GM23338 (cell line): ENCODE results near the gene IL22. TPM values are rescaled to one million over a fixed set of nuclear protein-coding genes. Genes with fewer than 3 reads are reported as not detected.

Experiments used
- ATAC-seq: fragments of 200-7000 bp; cut with Tn5 transposase; 3 replicates; pipeline ENCODE4 v1.9.1; 2020
- DNase-seq: peaks from one replicate; pipeline ENCODE4 v3.0.0-alpha.2; 2015; ENCODE audit warnings: low spot score
- H2AFZ ChIP-seq: fragments of 200-600 bp; sonication (generic); 2 replicates; pipeline ENCODE4 v1.8.0; 2016; ENCODE audit warnings: antibody characterized with exemption, mild to moderate bottlenecking, moderate library complexity
- H3F3A ChIP-seq: fragments of 200-600 bp; sonication (generic); replicated peaks from 2 replicates; pipeline ENCODE4 v1.8.0; 2017; ENCODE audit warnings: antibody characterized with exemption, mixed run types, low read depth
- H3K27ac ChIP-seq: fragments of 200-600 bp; sonication (generic); 2 replicates; pipeline ENCODE4 v1.6.1; 2016; ENCODE audit warnings: low read depth
- H3K27me3 ChIP-seq: fragments of 200-600 bp; sonication (generic); 2 replicates; pipeline ENCODE4 v1.8.0; 2016; ENCODE audit warnings: mild to moderate bottlenecking, mixed run types, moderate library complexity; ENCODE audit not compliant: insufficient read depth
- H3K36me3 ChIP-seq: fragments of 200-600 bp; sonication (generic); 2 replicates; pipeline ENCODE4 v1.8.0; 2016; ENCODE audit warnings: mild to moderate bottlenecking; ENCODE audit not compliant: insufficient read depth
- H3K4me1 ChIP-seq: fragments of 200-600 bp; sonication (generic); 2 replicates; pipeline ENCODE4 v1.8.0; 2016; ENCODE audit warnings: mild to moderate bottlenecking, moderate library complexity; ENCODE audit not compliant: insufficient read depth
- H3K4me2 ChIP-seq: fragments of 200-600 bp; sonication (generic); 2 replicates; pipeline ENCODE4 v1.7.1; 2017; ENCODE audit warnings: mixed run types
- H3K4me3 ChIP-seq: fragments of 200-600 bp; sonication (generic); 2 replicates; pipeline ENCODE4 v1.6.1; 2016; ENCODE audit warnings: mixed run types
- H3K79me2 ChIP-seq: fragments of 200-600 bp; sonication (generic); replicated peaks from 2 replicates; pipeline ENCODE4 v1.8.0; 2017; ENCODE audit warnings: mild to moderate bottlenecking; ENCODE audit not compliant: insufficient read depth
- H3K9me2 ChIP-seq: fragments of 200-600 bp; sonication (generic); 2 replicates; pipeline ENCODE4 v1.8.0; 2017; ENCODE audit not compliant: insufficient read depth
- H4K20me1 ChIP-seq: fragments of 200-600 bp; sonication (generic); replicated peaks from 2 replicates; pipeline ENCODE4 v1.8.0; 2017; ENCODE audit warnings: mild to moderate bottlenecking; ENCODE audit not compliant: insufficient read depth
- H3K27ac Mint-ChIP-seq: 2 replicates; pipeline ENCODE4 v1.8.0; 2020; ENCODE audit warnings: inconsistent platforms, mild to moderate bottlenecking, moderate library complexity, mixed read lengths
- H3K27me3 Mint-ChIP-seq: 3 replicates; pipeline ENCODE4 v1.8.0; 2022; ENCODE audit warnings: low read depth, mild to moderate bottlenecking, moderate library complexity, mixed read lengths, inconsistent platforms; ENCODE audit not compliant: insufficient read depth, poor library complexity
- H3K36me3 Mint-ChIP-seq: 3 replicates; pipeline ENCODE4 v1.8.0; 2021; ENCODE audit warnings: low read depth, mild to moderate bottlenecking, inconsistent platforms, moderate library complexity, mixed read lengths
- H3K4me1 Mint-ChIP-seq: 3 replicates; pipeline ENCODE4 v1.8.0; 2020; ENCODE audit warnings: mild to moderate bottlenecking, inconsistent platforms, mixed read lengths
- H3K4me3 Mint-ChIP-seq: 3 replicates; pipeline ENCODE4 v1.8.0; 2021; ENCODE audit warnings: moderate library complexity, mild to moderate bottlenecking, inconsistent platforms, mixed read lengths
- H3K9me3 Mint-ChIP-seq: 3 replicates; pipeline ENCODE4 v1.8.0; 2020; ENCODE audit warnings: moderate library complexity, mild to moderate bottlenecking, inconsistent platforms, mixed read lengths
- CREB1 ChIP-seq: fragments of 250-450 bp; sonication (Bioruptor Pico); IDR thresholded peaks from 2 replicates; pipeline ENCODE4 v1.5.0; 2020; ENCODE audit warnings: low read depth, mild to moderate bottlenecking, moderate library complexity
- CTCF ChIP-seq, 2 experiments: fragments of 200-600 bp in 1 of 2; sonication (generic) in 1 of 2; conservative IDR thresholded peaks; 2 replicates each; pipeline versions ENCODE4 v1.5.1 to v1.6.1; 2016 to 2017; ENCODE audit warnings: antibody characterized with exemption in 2 of 2, low read depth in 2 of 2, mild to moderate bottlenecking in 2 of 2, moderate library complexity in 1 of 2
- EZH2 ChIP-seq: fragments of 200-600 bp; sonication (generic); IDR thresholded peaks from one replicate; pipeline ENCODE4 v1.8.0; 2017; ENCODE audit warnings: antibody characterized with exemption, mild to moderate bottlenecking, low read depth; ENCODE audit not compliant: unreplicated experiment
- EZH2phosphoT487 ChIP-seq: fragments of 200-600 bp; sonication (generic); IDR thresholded peaks from one replicate; pipeline ENCODE4 v1.8.1; 2018; ENCODE audit warnings: antibody characterized with exemption; ENCODE audit not compliant: unreplicated experiment
- JUNB ChIP-seq: IDR thresholded peaks from one replicate; pipeline ENCODE4 v1.6.1; 2016; ENCODE audit warnings: antibody characterized with exemption; ENCODE audit not compliant: unreplicated experiment
- NANOG ChIP-seq: IDR thresholded peaks from 2 replicates; pipeline ENCODE4 v1.6.1; 2016; ENCODE audit warnings: antibody characterized with exemption, borderline replicate concordance
- POLR2AphosphoS5 ChIP-seq: IDR thresholded peaks from 2 replicates; pipeline ENCODE4 v1.6.1; 2016; ENCODE audit warnings: antibody characterized with exemption, low read depth
- STAT1 ChIP-seq: IDR thresholded peaks from one replicate; pipeline ENCODE4 v1.6.1; 2016; ENCODE audit warnings: antibody characterized with exemption; ENCODE audit not compliant: unreplicated experiment
- ZNF114 ChIP-seq: fragments of 250-450 bp; sonication (Bioruptor Pico); IDR thresholded peaks from 2 replicates; pipeline ENCODE4 v1.5.0; 2020; ENCODE audit warnings: mild to moderate bottlenecking, moderate library complexity
- ZNF331 ChIP-seq: fragments of 250-450 bp; sonication (Bioruptor Pico); IDR thresholded peaks from 2 replicates; pipeline ENCODE4 v1.5.0; 2020; ENCODE audit warnings: low read depth, mild to moderate bottlenecking, moderate library complexity
- polyA plus RNA-seq: library from polyadenylated mRNA; unstranded; fragments of >200 nt; fragmentation: Nextera tagmentation; extraction: Ambion mirVana; gene quantifications from 2 replicates; pipeline ENCODE4 v1.2.1, GENCODE V29; 2016
- total RNA-seq: library from RNA; depleted of rRNA; stranded (reverse); fragments of >200 nt; shearing (Covaris generic); gene quantifications from 2 replicates; pipeline ENCODE4 v1.2.3, GENCODE V29; 2014
- TF ChIP-seq, protein P1 (sequence below): IDR thresholded peaks from 2 replicates; pipeline ENCODE4 v1.6.1; 2016; ENCODE audit warnings: antibody characterized with exemption
- TF ChIP-seq, protein P2 (sequence below): fragments of 250-450 bp; sonication (Bioruptor Pico); IDR thresholded peaks from 2 replicates; pipeline ENCODE4 v1.5.0; 2020; ENCODE audit warnings: mild to moderate bottlenecking, moderate library complexity

Gene IL22
- total and polyA plus RNA-seq, 2 experiments from 2014 or later, result not detected

DNA sequence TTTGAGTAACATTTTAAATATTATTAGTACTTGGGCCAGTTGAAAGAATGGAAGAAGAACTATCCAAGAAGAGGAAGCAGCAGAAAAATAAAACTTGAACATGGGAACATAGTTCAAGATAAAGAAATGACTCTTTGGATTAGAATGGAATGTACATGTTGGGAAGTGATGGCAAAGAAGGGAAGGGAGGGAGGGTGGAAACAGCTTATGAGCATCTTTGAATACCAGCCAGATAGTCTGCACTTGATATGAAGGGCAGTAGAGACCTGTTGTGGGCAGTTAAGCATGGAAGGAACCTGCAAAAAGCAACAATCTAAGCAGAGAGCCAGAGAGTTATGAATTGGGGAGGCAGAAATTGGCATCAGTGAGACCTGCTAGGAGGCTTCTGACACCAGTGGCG lies 10.0 kb upstream of the IL22 start:
- H3K36me3 ChIP-seq, result no peaks in the 10 kb centered on the region
- no peak overlapping the region for H3K4me3 Mint-ChIP-seq
- H3K27ac Mint-ChIP-seq, result no peak overlapping the region
- no peak overlapping the region for H3K27ac ChIP-seq
- peaks cover 12% of the 10 kb centered on the region for H3K4me1 Mint-ChIP-seq
- H4K20me1 ChIP-seq, result no peaks in the 10 kb centered on the region
- no peaks in the 10 kb centered on the region for H3K79me2 ChIP-seq
- no peak overlapping the region for H2AFZ ChIP-seq
- no peak overlapping the region for H3K4me2 ChIP-seq
- no peaks in the 10 kb centered on the region for H3F3A ChIP-seq
- DNase-seq (no peak), ATAC-seq (no peak)
- no peaks in the 10 kb centered on the region for H3K27me3 Mint-ChIP-seq
- peaks cover 20% of the 10 kb centered on the region for H3K4me1 ChIP-seq
- TF ChIP-seq, protein P1, sequence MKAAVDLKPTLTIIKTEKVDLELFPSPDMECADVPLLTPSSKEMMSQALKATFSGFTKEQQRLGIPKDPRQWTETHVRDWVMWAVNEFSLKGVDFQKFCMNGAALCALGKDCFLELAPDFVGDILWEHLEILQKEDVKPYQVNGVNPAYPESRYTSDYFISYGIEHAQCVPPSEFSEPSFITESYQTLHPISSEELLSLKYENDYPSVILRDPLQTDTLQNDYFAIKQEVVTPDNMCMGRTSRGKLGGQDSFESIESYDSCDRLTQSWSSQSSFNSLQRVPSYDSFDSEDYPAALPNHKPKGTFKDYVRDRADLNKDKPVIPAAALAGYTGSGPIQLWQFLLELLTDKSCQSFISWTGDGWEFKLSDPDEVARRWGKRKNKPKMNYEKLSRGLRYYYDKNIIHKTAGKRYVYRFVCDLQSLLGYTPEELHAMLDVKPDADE, result no peak
- TF ChIP-seq EZH2phosphoT487 (no peak), EZH2 (no peak), CREB1 (CRISPR knock-in tag) (no peak), NANOG (no peak), POLR2AphosphoS5 (no peak), ZNF331 (CRISPR knock-in tag) (no peak), CTCF (conservative IDR thresholded peaks at IDR 0.05; ENCODE audit: low read depth in 2 of 2) (no peak), JUNB (no peak), STAT1 (no peak), ZNF114 (CRISPR knock-in tag) (no peak)
- TF ChIP-seq, protein P2, sequence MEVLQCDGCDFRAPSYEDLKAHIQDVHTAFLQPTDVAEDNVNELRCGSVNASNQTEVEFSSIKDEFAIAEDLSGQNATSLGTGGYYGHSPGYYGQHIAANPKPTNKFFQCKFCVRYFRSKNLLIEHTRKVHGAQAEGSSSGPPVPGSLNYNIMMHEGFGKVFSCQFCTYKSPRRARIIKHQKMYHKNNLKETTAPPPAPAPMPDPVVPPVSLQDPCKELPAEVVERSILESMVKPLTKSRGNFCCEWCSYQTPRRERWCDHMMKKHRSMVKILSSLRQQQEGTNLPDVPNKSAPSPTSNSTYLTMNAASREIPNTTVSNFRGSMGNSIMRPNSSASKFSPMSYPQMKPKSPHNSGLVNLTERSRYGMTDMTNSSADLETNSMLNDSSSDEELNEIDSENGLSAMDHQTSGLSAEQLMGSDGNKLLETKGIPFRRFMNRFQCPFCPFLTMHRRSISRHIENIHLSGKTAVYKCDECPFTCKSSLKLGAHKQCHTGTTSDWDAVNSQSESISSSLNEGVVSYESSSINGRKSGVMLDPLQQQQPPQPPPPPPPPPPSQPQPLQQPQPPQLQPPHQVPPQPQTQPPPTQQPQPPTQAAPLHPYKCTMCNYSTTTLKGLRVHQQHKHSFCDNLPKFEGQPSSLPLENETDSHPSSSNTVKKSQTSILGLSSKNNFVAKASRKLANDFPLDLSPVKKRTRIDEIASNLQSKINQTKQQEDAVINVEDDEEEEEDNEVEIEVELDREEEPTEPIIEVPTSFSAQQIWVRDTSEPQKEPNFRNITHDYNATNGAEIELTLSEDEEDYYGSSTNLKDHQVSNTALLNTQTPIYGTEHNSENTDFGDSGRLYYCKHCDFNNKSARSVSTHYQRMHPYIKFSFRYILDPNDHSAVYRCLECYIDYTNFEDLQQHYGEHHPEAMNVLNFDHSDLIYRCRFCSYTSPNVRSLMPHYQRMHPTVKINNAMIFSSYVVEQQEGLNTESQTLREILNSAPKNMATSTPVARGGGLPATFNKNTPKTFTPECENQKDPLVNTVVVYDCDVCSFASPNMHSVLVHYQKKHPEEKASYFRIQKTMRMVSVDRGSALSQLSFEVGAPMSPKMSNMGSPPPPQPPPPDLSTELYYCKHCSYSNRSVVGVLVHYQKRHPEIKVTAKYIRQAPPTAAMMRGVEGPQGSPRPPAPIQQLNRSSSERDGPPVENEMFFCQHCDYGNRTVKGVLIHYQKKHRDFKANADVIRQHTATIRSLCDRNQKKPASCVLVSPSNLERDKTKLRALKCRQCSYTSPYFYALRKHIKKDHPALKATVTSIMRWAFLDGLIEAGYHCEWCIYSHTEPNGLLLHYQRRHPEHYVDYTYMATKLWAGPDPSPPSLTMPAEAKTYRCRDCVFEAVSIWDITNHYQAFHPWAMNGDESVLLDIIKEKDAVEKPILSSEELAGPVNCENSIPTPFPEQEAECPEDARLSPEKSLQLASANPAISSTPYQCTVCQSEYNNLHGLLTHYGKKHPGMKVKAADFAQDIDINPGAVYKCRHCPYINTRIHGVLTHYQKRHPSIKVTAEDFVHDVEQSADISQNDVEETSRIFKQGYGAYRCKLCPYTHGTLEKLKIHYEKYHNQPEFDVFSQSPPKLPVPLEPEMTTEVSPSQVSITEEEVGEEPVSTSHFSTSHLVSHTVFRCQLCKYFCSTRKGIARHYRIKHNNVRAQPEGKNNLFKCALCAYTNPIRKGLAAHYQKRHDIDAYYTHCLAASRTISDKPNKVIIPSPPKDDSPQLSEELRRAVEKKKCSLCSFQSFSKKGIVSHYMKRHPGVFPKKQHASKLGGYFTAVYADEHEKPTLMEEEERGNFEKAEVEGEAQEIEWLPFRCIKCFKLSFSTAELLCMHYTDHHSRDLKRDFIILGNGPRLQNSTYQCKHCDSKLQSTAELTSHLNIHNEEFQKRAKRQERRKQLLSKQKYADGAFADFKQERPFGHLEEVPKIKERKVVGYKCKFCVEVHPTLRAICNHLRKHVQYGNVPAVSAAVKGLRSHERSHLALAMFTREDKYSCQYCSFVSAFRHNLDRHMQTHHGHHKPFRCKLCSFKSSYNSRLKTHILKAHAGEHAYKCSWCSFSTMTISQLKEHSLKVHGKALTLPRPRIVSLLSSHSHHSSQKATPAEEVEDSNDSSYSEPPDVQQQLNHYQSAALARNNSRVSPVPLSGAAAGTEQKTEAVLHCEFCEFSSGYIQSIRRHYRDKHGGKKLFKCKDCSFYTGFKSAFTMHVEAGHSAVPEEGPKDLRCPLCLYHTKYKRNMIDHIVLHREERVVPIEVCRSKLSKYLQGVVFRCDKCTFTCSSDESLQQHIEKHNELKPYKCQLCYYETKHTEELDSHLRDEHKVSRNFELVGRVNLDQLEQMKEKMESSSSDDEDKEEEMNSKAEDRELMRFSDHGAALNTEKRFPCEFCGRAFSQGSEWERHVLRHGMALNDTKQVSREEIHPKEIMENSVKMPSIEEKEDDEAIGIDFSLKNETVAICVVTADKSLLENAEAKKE, result no peak
- no peak overlapping the region for H3K4me3 ChIP-seq
- peaks cover 9% of the 10 kb centered on the region for H3K9me2 ChIP-seq
- H3K36me3 Mint-ChIP-seq, result no peaks in the 10 kb centered on the region
- H3K9me3 Mint-ChIP-seq, result no peaks in the 10 kb centered on the region
- H3K27me3 ChIP-seq, result no peaks in the 10 kb centered on the region
